ENCODE data around the gene SCO2. TPM values are rescaled to one million over a fixed set of nuclear protein-coding genes. Genes with fewer than 3 reads are reported as not detected.

The SCO2 gene
- total and polyA plus RNA-seq, 2 of the 13 experiments (the other 11 are each of a cell fraction or from before 2014, with no cell fraction given) = 0.32 to 3.7 TPM

DNA sequence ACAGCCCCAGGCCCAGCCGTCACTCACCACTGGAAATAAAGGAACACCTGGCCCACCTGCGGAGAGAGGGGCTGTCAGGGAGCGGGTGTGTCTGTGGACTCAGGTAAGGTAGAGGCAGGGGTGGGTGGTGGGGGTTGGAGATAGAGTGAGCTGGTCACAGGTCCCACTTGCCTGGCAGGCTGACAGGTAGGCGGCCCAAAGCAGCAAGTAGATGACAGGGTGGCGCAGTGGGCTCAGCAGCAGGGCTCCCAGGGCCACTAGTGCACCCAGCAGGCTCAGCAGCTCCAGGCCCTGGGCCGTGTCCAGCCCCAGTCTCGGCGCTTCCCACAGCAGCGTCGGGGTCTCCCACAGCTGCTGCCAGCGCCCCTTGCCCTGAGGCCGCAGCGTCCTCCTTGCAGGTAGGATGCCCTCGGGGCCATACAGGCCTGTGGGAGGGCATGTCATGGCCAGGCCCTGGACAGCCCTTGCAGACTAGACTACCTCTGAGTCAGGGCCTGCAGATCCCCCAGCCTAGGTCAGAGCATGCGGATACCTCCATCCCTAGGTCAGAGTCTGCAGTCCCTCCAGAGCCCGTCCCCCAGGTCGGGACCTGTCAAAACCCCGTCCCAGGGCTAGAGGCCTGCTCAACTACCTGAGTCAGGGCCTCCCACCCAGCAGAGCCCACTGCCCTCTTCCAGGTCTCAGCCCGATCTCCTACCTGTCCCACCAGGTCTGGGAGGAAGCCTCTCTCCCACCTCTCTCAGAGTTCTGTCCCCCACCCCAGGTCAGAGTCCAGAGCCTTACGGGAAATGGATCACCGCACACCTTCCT lies 18.6 kb downstream of the SCO2 start (continued):
- TF ChIP-seq REST (IDR thresholded peaks at IDR 0.05; ENCODE audit: borderline replicate concordance in 1 of 2, low read depth in 1 of 2, low read length in 2 of 2) = no peak
- no peak for TF ChIP-seq SMC3 (IDR thresholded peaks at IDR 0.05; ENCODE audit: low read length)
- no peak for TF ChIP-seq SMARCC2 (IDR thresholded peaks at IDR 0.05)
- TF ChIP-seq, protein P1, sequence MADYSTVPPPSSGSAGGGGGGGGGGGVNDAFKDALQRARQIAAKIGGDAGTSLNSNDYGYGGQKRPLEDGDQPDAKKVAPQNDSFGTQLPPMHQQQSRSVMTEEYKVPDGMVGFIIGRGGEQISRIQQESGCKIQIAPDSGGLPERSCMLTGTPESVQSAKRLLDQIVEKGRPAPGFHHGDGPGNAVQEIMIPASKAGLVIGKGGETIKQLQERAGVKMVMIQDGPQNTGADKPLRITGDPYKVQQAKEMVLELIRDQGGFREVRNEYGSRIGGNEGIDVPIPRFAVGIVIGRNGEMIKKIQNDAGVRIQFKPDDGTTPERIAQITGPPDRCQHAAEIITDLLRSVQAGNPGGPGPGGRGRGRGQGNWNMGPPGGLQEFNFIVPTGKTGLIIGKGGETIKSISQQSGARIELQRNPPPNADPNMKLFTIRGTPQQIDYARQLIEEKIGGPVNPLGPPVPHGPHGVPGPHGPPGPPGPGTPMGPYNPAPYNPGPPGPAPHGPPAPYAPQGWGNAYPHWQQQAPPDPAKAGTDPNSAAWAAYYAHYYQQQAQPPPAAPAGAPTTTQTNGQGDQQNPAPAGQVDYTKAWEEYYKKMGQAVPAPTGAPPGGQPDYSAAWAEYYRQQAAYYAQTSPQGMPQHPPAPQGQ (CRISPR knock-in tag; IDR thresholded peaks at IDR 0.05; ENCODE audit: borderline replicate concordance) = no peak
- no peak for TF ChIP-seq SIN3B (IDR thresholded peaks at IDR 0.05; ENCODE audit: low read length)
- peak; percentile 49; the same call in 1 of the 2 replicates for TF ChIP-seq SRY (CRISPR knock-in tag; IDR thresholded peaks at IDR 0.05)
- 0 out of 2 replicates have a peak, but pooled peaks have one; percentile 13 for TF ChIP-seq JUND (CRISPR knock-in tag; IDR thresholded peaks at IDR 0.05)
- TF ChIP-seq ZNF18 (CRISPR knock-in tag; IDR thresholded peaks at IDR 0.05; ENCODE audit: insufficient replicate concordance) = peak; percentile 51
- 0 out of 2 replicates have a peak, but pooled peaks have one; percentile 58 for TF ChIP-seq DZIP1 (CRISPR knock-in tag; IDR thresholded peaks at IDR 0.05)
- TF ChIP-seq ZMYM2 (CRISPR knock-in tag; IDR thresholded peaks at IDR 0.05) = no peak
- no peak for TF ChIP-seq MED13 (CRISPR knock-in tag; IDR thresholded peaks at IDR 0.05)
- no peak for TF ChIP-seq TRAFD1 (CRISPR knock-in tag; IDR thresholded peaks at IDR 0.05; ENCODE audit: borderline replicate concordance)

All from HepG2 (cell line).